RPMI8226 (cell line): Measurements from ENCODE around the gene RAX2.
"Not testable (repeated sequence)": the region's sequence is repeated elsewhere in the genome, so short reads cannot be mapped to it uniquely, and the experiment has no call there.

ENCODE experiments used
- DNase-seq: peaks from one replicate; pipeline ENCODE4 v3.0.0-alpha.2; 2015

RAX2 gene

GRCh38 chr19:3757705-3758104 is 14.3 kb downstream of the RAX2 start:
- DNase-seq, result not testable (repeated sequence)

GRCh38 chr19:3753631-3754410 is 18.2 kb downstream of the RAX2 start:
- no peak for DNase-seq

- no peak for DNase-seq
Observed at GRCh38 chr19:3752492-3752891, 19.5 kb downstream of the RAX2 start.

GRCh38 chr19:3751236-3751635 is 20.8 kb downstream of the RAX2 start:
- no peak for DNase-seq

DNA sequence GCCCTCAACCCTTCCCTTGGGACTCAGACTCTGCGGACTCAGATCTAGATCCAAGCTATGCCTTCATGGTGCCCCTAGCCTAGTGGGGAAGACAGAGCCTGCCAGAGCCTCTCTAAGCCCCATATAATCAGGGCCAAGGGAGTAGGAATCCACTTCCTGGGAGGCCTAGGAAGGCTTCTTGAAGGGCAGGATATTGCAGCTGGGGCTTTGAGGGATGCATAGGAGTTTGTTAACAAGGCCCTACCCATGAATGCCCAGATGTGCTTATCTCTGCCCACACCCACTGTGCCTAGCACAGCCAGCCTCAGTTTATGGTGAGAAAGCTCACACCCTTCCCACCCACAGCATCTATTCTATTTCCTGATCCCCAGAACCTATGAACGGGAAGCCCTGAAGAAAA is 21.8 kb downstream of the RAX2 start:
- no peak for DNase-seq

GRCh38 chr19:3748965-3749364 is 23.1 kb downstream of the RAX2 start:
- DNase-seq, result peak; percentile 63

DNA sequence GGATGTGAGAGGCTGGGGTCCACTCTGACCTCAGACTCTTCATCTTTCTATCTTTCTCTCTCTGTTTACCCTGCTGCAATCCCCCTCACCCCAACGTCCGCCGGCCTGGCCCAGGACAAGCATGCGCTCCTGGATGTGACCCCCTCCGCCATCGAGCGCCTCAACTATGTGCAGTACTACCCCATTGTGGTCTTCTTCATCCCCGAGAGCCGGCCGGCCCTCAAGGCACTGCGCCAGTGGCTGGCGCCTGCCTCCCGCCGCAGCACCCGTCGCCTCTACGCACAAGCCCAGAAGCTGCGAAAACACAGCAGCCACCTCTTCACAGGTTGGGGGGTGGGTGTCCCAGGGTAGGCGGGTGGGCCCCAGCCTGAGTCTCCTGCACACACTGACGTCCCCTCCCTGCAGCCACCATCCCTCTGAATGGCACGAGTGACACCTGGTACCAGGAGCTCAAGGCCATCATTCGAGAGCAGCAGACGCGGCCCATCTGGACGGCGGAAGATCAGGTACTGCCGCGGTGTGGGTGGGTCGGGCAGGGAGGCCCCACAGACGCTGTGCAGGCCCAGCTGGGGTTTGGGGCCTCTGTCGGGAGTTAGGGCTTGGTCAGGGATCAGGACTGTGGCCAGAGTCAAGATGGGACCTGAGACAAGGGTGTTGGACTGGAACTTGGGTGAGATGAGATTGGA is 25.5 kb downstream of the RAX2 start:
- DNase-seq, result no peak

- DNase-seq, result no peak
Observed at GRCh38 chr19:3745363-3746045, 26.5 kb downstream of the RAX2 start.

GRCh38 chr19:3743486-3743885 is 28.5 kb downstream of the RAX2 start:
- DNase-seq, result peak; percentile 37

DNA sequence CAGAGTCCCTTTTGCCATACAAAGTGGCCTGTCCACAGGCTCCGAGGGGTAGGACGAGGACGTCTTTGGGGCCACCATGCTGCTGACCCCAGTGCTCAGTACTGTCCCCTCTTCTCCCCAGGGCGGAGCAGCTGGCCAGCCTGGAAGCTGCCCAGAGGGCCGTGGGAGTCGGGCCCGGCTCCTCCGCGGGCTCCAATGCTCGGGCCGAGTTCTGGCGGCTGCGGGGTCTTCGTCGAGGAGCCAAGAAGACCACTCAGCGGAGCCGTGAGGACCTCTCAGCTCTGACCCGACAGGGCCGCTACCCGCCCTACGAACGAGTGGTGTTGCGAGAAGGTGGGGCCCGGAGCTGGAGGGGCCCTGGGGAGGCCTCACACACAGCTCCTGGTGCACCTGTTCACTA is 31.6 kb downstream of the RAX2 start:
- no peak for DNase-seq

- no peak for DNase-seq
Observed at GRCh38 chr19:3738477-3739220, 33.4 kb downstream of the RAX2 start.

- no peak for DNase-seq
Observed at GRCh38 chr19:3737487-3738205, 34.4 kb downstream of the RAX2 start.

GRCh38 chr19:3736106-3736724 is 35.8 kb downstream of the RAX2 start:
- no peak for DNase-seq

DNA sequence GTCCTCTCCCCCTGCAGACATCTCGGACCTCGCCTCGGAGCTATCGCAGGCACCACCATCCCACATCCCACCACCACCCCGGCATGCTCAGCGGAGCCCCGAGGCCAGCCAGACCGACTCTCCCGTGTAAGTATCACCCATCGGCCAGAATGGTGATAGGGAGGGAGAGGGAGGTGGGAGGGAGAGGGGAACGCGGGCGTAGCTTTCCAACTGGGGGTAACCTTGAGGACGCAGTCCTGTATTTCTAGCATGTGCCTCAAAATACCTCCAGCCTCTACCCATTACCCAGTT is 37.8 kb downstream of the RAX2 start:
- DNase-seq, result no peak

DNA sequence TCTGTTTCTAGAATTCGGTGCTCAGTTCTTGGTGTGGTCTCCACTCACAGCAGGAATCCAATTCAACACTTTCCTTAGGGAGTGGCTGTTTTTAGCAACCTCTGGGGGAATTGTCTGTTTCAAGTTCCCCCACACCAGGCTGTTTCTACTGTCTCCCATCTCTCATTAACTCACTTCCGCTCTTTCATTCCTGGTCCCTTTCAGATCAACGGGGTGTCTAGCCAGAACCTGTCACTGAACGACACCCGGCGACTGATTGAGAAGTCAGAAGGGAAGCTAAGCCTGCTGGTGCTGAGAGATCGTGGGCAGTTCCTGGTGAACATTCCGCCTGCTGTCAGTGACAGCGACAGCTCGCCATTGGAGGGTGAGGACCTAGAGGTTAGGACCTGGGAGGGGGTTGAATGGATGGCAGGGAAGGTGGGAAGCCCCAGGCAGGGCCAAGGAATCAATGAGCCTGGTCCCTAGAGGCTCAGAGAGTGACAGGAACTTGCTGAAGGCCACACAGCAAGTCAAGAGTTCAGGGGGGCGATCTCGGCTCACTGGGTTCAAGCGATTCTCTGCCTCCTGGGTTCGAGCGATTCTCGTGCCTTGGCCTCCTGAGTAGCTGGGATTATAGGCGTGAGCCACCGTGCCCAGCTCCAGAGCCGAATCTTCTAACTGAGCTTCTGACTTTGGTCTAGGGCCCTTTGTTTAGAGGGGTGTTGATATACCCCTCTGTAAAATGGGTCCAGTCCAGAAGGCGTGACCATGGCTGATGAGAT is 38.3 kb downstream of the RAX2 start:
- no peak for DNase-seq

DNA sequence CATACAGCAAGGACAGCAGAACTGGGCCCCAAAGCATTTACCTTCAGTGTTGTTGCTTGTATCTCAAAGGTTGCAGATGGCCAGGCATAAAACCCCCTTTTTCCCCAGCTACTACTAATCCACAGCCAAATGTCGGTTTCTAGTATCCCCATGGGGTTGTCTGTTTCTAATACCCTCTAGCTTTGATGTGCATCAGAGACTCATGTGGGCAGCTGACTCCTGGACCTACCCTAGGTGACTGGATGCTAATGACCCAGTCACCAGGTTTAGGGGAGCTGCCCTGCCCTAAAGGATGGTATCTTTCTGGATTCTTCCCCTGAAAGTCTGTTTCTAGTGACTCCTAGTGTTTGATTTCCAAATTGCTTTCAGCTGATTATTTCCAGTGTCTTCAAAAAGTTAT is 39.9 kb downstream of the RAX2 start:
- DNase-seq, result no peak

DNA sequence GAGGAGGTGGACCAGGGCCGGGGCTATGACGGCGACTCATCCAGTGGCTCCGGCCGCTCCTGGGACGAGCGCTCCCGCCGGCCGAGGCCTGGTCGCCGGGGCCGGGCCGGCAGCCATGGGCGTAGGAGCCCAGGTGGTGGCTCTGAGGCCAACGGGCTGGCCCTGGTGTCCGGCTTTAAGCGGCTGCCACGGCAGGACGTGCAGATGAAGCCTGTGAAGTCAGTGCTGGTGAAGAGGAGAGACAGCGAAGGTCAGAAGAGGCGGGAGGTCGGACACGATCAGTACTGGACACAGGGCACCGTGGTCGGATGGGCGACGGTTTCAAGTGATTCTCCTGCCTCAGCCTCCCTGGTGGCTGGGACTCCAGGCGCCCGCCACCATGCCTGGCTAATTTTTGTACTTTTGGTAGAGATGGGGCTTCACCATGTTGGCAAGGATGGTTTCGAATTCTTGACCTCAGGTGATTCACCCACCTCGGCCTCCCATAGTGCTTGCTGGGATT is 41.5 kb downstream of the RAX2 start:
- DNase-seq, result no peak

GRCh38 chr19:3725640-3726310 is 46.3 kb downstream of the RAX2 start:
- DNase-seq, result peak; percentile 94

DNA sequence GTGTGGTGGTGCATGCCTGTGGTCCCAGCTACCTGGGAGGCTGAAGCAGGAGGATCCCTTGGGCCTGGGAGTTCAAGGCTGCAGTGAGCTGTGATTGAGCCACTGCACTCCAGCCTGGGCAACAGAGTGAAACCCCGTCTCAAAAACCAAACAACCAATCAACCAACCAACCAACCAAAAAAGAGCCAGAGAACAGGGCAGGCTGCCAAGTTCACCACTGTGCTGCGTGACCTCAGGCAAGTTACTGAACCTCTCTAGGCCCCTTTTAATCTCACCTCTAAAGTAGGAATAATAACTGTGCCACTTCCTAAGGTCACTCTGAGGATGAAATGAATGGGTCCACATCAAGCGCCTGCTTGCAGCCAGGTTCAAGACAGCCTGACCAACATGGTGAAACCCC is 46.9 kb downstream of the RAX2 start:
- DNase-seq, result peak; percentile 58

GRCh38 chr19:3723883-3724282 is 48.1 kb downstream of the RAX2 start:
- DNase-seq, result no peak

GRCh38 chr19:3723110-3723488 is 48.9 kb downstream of the RAX2 start:
- no peak for DNase-seq
